Psoas muscle (tissue), 8 donors: Measurements from ENCODE around the gene NPNT. TPM values are rescaled to one million over a fixed set of nuclear protein-coding genes. Genes with fewer than 3 reads are reported as not detected.

ENCODE experiments used
- ATAC-seq, 4 donors: fragments of 200-7000 bp; cut with Tn5 transposase; one replicate each; pipeline ENCODE4 v1.9.1; 2020; ENCODE audit warnings: moderate library complexity in 3 of 4, mild to moderate bottlenecking in 2 of 4
- DNase-seq, 2 donors: peaks; one replicate each; pipeline ENCODE4 v3.0.0-alpha.2; 2020
- H3K27ac ChIP-seq: fragments of 200-600 bp; one replicate; pipeline ENCODE4 v1.8.0; 2022
- H3K27me3 ChIP-seq, 3 donors: fragments of 200-600 bp in 1 of 3; one replicate each; pipeline versions ENCODE4 v1.6.1 to v1.8.0; 2013 to 2022; ENCODE audit warnings: low read length in 2 of 3, mild to moderate bottlenecking in 2 of 3, moderate library complexity in 1 of 3; ENCODE audit not compliant: insufficient read depth in 3 of 3
- H3K36me3 ChIP-seq, 2 donors: fragments of 200-600 bp in 1 of 2; one replicate each; pipeline versions ENCODE4 v1.6.1 to v1.8.0; 2013 to 2022; ENCODE audit warnings: low read depth in 1 of 2, mild to moderate bottlenecking in 1 of 2, moderate library complexity in 1 of 2; ENCODE audit not compliant: insufficient read depth in 1 of 2
- H3K4me1 ChIP-seq: fragments of 200-600 bp; one replicate; pipeline ENCODE4 v1.8.0; 2022
- H3K4me3 ChIP-seq: fragments of 200-600 bp; one replicate; pipeline ENCODE4 v1.8.0; 2022; ENCODE audit warnings: mild to moderate bottlenecking
- H3K9me3 ChIP-seq: fragments of 200-600 bp; one replicate; pipeline ENCODE4 v1.8.0; 2022
- CTCF ChIP-seq: fragments of 200-600 bp; IDR thresholded peaks from one replicate; pipeline ENCODE4 v1.8.0; 2022; ENCODE audit warnings: antibody characterized with exemption
- WGBS, 3 donors: extraction: QIAGEN DNeasy Blood & Tissue Kit; methylation state at CpG; one replicate each; pipeline versions ENCODE4 v1.1.6 to v1.1.7; 2013; 5-methylcytosine and 5-hydroxymethylcytosine counted together
- intact Hi-C, 2 donors: fragments of 100-400 bp; cut with DNase I; formaldehyde crosslinking; loops; one replicate each; pipeline versions ENCODE4 v1.11.0 to v1.14.2; 2022
- polyA plus RNA-seq, 3 donors: library from polyadenylated mRNA; stranded (reverse); fragments of 200-250 nt; gene quantifications; one replicate each; pipeline ENCODE4 v1.2.3, GENCODE V29; 2013
- total RNA-seq, 4 donors: library from RNA; stranded (reverse); fragmentation: NEBNext Ultra II Directional in 2 of 4; extraction: Animal tissue kit (Norgen Biotek cat#: 25700) in 2 of 4; gene quantifications; one replicate each; pipeline versions ENCODE4 v1.2.1 to v1.2.4, GENCODE V29; 2021 to 2023
- donor health status: healthy with polysubstance abuse.
- donor health status: DM: no; HTN: no; CAD: no; lungs with moderate emphysema.
- donor health status: Bipolar disorder and iron deficiency.
- donor health status: healthy.
- donor health status: DM: yes; HTN: yes; CAD: no.
- donor health status: DM: no; HTN: no; CAD: no.
- donor health status: DM: no; HTN: no; CAD: no.
- donor health status: DM: yes; HTN: yes; CAD: no.

The NPNT gene
- total and polyA plus RNA-seq, 7 donors, result 0.98 to 18.8 (median 4.1) TPM

GRCh38 chr4:105989485-105990242, 94.4 kb downstream of the NPNT start:
- intact Hi-C loops, result no loop called here
- no peaks in the 10 kb centered on the region for H3K27me3 ChIP-seq
- H3K9me3 ChIP-seq, result no peaks in the 10 kb centered on the region
- H3K36me3 ChIP-seq, result no peaks in the 10 kb centered on the region
- TF ChIP-seq CTCF, result no peak
- 29 to 49% (median 37%) methylated on average over 2 of the region's 2 CpGs for WGBS, 3 donors
- H3K4me1 ChIP-seq, result peaks cover 34% of the 10 kb centered on the region
- ATAC-seq (peak in 3 of 4 donors; percentile 43 to 70 (median 50)), DNase-seq (no peak)
- peak overlapping the region; percentile 93 for H3K27ac ChIP-seq
- H3K4me3 ChIP-seq, result no peak overlapping the region

- intact Hi-C loops, result no loop called here
- no peak for TF ChIP-seq CTCF
- H3K36me3 ChIP-seq, result no peaks in the 10 kb centered on the region
- 2 to 19% (median 11%) methylated on average over 3 of the region's 3 CpGs for WGBS, 3 donors
- H3K27me3 ChIP-seq, result no peaks in the 10 kb centered on the region
- no peaks in the 10 kb centered on the region for H3K9me3 ChIP-seq
- ATAC-seq (peak; percentile 96 to 99 (median 97)), DNase-seq (peak; percentile 90 to 97)
- peak overlapping the region; percentile 93 for H3K27ac ChIP-seq
- H3K4me1 ChIP-seq, result peaks cover 34% of the 10 kb centered on the region
- no peak overlapping the region for H3K4me3 ChIP-seq
Measured at GRCh38 chr4:105990933-105991332, 95.7 kb downstream of the NPNT start.

GRCh38 chr4:105991726-105992125, 96.5 kb downstream of the NPNT start:
- no peaks in the 10 kb centered on the region for H3K27me3 ChIP-seq
- DNase-seq (no peak), ATAC-seq (no peak)
- 77 to 92% (median 84%) methylated on average over 8 of the region's 8 CpGs for WGBS, 3 donors
- H3K27ac ChIP-seq, result peak overlapping the region; percentile 93
- no peak for TF ChIP-seq CTCF
- H3K36me3 ChIP-seq, result no peaks in the 10 kb centered on the region
- intact Hi-C loops, result no loop called here
- H3K4me3 ChIP-seq, result no peak overlapping the region
- no peaks in the 10 kb centered on the region for H3K9me3 ChIP-seq
- peaks cover 34% of the 10 kb centered on the region for H3K4me1 ChIP-seq

GRCh38 chr4:105992641-105993305, 97.5 kb downstream of the NPNT start:
- H3K27me3 ChIP-seq, result no peaks in the 10 kb centered on the region
- no peaks in the 10 kb centered on the region for H3K9me3 ChIP-seq
- no peak for ATAC-seq
- 93 to 95% (median 93%) methylated on average over 2 of the region's 2 CpGs for WGBS, 3 donors
- peaks cover 34% of the 10 kb centered on the region for H3K4me1 ChIP-seq
- intact Hi-C loops, result no loop called here
- H3K27ac ChIP-seq, result no peak overlapping the region
- no peaks in the 10 kb centered on the region for H3K36me3 ChIP-seq
- TF ChIP-seq CTCF, result no peak
- DNase-seq, result no peak
- no peak overlapping the region for H3K4me3 ChIP-seq
